Ammon's horn (tissue), 1 donor: ENCODE data around the gene CHST14.
A peak's percentile ranks its signal among the peaks of the same experiment; 100 is the strongest.
"Not testable (repeated sequence)": the region's sequence is repeated elsewhere in the genome, so short reads cannot be mapped to it uniquely, and the experiment has no call there.

ENCODE experiments used
- DNase-seq: peaks from one replicate; pipeline ENCODE4 v3.0.0-alpha.2; 2016; ENCODE audit warnings: low spot score

Gene CHST14

GRCh38 chr15:40440743-40441564 lies 29.8 kb upstream of the CHST14 start, which contains the start of gene BAHD1:
TSS of gene BAHD1 (plus strand) at chr15:40440953. CDS start at chr15:40458465, 17,512 bp downstream.
- DNase-seq, result peak; percentile 97

- no peak for DNase-seq
These were observed 28.9 kb upstream of the CHST14 start for GRCh38 chr15:40441565-40442531.

GRCh38 chr15:40443255-40443654 lies 27.5 kb upstream of the CHST14 start:
- no peak for DNase-seq

GRCh38 chr15:40443846-40444245 lies 26.9 kb upstream of the CHST14 start:
- no peak for DNase-seq

GRCh38 chr15:40444736-40445135 lies 26.0 kb upstream of the CHST14 start:
- DNase-seq, result no peak

GRCh38 chr15:40445421-40445922 lies 25.3 kb upstream of the CHST14 start:
- no peak for DNase-seq

- DNase-seq, result no peak
These were observed 24.6 kb upstream of the CHST14 start for GRCh38 chr15:40446144-40446543.

GRCh38 chr15:40448354-40448753 lies 22.4 kb upstream of the CHST14 start:
- DNase-seq, result no peak

GRCh38 chr15:40449275-40449674 lies 21.5 kb upstream of the CHST14 start:
- no peak for DNase-seq

- DNase-seq, result no peak
These were observed 20.7 kb upstream of the CHST14 start for GRCh38 chr15:40450047-40450446.

GRCh38 chr15:40451527-40452158 lies 19.1 kb upstream of the CHST14 start:
- no peak for DNase-seq

GRCh38 chr15:40452296-40453090 lies 18.3 kb upstream of the CHST14 start:
- DNase-seq, result no peak

GRCh38 chr15:40453941-40454340 lies 16.8 kb upstream of the CHST14 start:
- DNase-seq, result not testable (repeated sequence)

GRCh38 chr15:40454904-40455391 lies 15.8 kb upstream of the CHST14 start:
- DNase-seq, result no peak

GRCh38 chr15:40456299-40456712 lies 14.5 kb upstream of the CHST14 start:
- DNase-seq, result no peak

GRCh38 chr15:40456738-40457137 lies 14.0 kb upstream of the CHST14 start:
- no peak for DNase-seq

GRCh38 chr15:40458495-40459371 lies 12.1 kb upstream of the CHST14 start:
- no peak for DNase-seq

GRCh38 chr15:40459391-40460015 lies 11.3 kb upstream of the CHST14 start:
- no peak for DNase-seq

- DNase-seq, result no peak
These were observed 10.4 kb upstream of the CHST14 start for GRCh38 chr15:40460404-40460803.

GRCh38 chr15:40461958-40462357 lies 8.8 kb upstream of the CHST14 start:
- no peak for DNase-seq
